SKM-1 treated with dmso at 0.1 percent for 144 hours (cell line): ENCODE data around the gene PKM.
"Not testable (repeated sequence)": the region's sequence is repeated elsewhere in the genome, so short reads cannot be mapped to it uniquely, and the experiment has no call there.

Experiments
- DNase-seq: peaks from one replicate; lab custom pipeline; 2025; ENCODE audit not compliant: unreplicated experiment; lab: John Stamatoyannopoulos, UW

The PKM gene

DNA sequence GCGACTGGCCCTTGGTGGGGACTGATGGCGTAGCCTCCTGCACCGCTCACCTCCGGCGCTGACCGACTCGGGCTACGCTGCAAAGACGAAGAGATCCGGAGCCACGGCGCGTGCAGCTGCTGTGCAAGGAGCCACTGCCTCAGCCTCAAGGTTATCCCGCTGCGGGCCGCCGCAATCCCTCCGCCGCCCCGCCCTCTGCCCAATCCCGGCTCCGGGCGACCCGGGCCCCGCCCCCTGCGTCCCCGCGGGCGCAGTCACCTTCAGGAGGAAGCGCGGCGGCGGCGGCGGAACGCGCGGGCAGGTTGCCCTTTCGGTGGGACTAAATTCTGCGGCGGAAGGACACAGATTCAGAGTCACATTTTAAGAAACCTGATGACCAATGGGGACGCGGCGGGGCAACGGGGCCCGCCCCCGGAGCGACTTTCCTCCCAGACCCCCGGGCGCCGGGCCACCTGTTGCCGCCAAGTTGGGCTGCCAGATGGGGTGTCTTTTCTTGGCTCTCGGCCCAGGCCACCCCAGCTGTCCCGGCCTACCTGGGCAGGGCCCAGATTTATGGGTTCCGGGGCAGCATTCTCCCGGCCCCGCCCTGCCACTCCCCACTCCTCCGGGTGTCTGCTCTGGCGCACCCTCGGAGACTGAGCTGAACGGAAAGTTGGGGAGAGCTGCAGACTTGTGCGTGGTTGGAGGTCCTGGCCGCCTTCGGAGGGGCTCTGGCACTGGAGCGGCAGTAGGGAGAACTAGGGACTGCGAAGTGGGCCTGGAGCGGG, at the start of gene PKM:
Gene PKM (minus strand): TSS at position 125 of the 767 bp plus-strand sequence. CDS start 12,093 bp downstream, outside the sequence.
- DNase-seq, result peak; percentile 93

DNA sequence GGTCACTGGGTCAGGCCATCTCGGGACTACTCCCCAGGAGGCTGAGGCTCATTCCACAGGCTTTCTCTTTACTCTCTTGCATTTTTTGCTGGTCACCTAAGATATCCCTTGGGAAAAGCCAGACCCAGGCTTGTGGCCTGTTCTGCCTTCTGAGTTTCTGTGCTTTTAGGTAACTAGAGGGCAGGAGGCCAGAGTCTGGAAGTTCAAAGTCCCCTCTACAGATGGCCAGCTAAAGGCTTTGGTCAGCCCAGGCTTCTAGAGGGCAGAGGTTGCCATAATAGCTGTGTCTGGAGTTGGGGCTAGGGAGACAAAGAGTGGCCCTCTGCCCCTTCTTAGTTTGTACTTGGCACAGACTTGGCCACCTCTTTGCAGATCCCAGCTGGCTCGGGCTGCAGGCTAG, 49.8 kb upstream of the PKM start:
- DNase-seq, result no peak

- DNase-seq, result no peak
These were observed 47.7 kb upstream of the PKM start for GRCh38 chr15:72278737-72279136.

DNA sequence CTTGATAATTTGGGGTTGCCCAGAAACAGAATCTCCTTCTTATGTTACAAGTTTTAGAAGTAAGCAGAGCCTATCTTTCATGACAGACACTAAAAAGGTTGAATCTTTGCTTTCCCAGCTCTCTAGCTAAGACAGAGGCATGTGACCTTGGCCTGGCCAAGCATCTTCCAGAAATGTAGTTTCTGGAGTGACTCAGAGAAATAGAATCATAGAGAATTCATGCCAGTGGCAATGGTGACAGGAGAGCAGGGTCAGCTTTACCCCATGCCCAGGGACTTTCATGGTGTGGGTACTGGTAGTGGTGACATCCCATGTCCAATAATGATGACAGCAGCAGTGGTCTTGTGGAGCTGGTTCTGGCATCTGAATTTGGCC, 45.3 kb upstream of the PKM start:
- DNase-seq, result no peak

DNA sequence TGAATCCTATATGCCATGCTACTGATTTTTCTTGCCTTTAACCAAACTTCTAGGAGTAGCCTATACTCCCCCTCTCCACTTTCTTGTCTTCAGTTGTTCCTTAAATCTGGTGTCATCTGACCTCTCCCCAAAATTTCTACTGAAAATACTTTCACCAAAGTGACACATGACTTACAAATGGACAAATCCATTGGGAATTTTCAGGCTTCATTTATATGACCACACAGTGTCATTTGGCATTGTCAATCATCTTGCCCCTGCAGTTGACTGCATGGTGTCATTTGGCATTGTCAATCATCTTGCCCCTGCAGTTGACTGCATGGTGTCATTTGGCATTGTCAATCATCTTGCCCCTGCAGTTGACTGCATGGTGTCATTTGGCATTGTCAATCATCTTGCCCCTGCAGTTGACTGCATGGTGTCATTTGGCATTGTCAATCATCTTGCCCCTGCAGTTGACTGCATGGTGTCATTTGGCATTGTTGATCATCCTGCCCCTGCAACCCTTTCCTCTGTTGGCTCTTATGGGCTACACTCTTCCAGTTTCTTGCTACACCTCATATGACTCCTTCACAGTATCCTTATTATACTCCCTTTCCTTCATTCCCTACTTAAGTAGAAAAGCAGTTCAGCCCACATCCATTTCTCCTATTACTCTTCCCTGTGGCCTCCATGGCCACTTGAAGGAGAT, 44.8 kb upstream of the PKM start:
- not testable (repeated sequence) for DNase-seq

DNA sequence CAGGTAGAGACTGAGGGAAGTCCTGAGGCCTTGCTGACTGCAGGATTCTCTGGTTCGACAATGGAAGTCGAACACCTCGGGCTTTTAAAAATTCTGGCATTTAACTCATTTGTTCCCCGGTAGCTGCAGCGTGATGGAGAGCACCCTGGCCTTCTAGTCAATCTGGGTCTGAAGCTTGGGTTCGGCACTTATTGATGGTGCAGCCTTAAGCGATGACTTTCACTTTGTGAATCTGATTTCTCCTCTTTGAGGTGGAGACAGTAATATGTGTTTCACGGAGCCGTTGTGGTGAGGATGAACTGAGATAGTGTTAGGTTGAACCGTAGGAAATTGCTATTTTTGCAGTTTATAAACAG, 42.0 kb upstream of the PKM start:
- no peak for DNase-seq

DNA sequence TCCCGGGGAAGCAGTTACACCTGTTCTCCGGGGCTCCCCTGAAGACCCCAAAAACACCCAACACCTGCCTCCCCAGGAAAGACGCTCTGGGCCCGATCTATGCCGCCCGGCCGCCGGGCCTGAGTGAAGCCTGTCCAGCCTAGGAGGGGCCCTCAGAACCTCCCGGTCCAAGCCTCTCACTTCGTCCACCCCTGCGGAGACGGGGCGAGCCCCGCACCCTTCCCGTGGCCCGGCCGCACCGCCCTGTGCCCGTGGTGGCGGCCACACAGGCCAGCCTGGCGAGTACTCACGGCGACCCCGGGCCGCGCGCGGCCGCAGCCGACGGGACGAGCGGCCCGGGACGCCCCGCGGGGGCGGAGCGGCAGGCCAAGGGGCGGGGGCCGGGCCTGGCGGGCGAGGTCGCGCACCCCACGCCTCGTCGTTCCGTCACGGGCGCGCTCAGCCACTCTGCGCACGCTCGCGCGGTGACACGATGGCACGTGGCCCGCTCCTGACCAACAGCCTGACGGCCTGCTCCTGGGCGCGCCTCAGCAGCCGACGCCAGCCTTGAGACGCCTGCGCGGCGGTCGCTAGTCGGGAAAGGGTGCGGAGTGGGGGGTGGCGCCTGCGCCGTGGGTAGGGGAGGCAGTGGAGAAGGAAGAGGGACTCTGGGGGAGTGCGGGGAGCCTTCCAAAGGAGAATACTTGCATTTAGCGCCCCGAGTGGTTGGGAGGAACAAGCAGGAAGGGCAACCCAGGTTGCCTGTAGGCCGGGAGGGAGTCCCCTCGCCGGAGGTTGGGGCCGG, 41.4 kb upstream of the PKM start, which contains the start of gene PARP6:
Gene PARP6 (minus strand): TSS at position 342 of the 784 bp plus-strand sequence. CDS start 5,077 bp downstream, outside the sequence.
- peak; percentile 99 for DNase-seq

DNA sequence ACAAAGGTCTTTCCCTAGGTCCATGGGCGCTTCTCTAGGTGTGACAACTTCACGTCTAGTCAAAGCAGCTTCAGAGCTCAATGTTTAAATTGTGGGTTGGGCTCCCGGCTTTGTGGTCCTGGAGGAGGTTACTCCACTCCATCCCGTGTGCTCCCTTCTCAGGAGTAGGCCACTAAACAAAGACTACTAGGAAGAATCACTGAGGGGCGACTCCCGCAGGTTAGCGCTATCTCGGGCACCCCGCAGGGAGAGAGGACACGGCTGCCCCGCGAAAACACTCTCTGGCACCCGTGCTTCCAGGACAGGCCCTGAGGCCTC, 40.9 kb upstream of the PKM start:
- no peak for DNase-seq

DNA sequence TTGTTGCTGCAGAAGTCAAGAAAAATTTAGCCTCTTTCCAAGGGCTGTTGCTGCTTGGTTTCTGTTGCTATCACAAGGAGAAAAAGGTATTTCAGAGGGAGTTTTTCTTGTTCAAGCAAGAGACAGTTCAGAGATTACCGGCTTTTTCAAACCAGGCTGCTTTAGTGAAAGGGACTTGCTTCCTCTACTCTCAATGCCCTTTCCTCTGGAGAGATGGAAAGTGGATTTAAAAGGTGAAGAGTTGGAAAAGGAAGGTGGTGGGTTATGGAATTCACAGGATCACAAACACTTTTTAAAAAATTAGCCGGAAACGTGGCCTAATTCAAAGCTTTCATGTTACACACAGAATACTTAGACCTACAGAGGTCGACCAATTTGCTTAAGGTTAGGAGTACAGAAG, 40.2 kb upstream of the PKM start:
- no peak for DNase-seq

DNA sequence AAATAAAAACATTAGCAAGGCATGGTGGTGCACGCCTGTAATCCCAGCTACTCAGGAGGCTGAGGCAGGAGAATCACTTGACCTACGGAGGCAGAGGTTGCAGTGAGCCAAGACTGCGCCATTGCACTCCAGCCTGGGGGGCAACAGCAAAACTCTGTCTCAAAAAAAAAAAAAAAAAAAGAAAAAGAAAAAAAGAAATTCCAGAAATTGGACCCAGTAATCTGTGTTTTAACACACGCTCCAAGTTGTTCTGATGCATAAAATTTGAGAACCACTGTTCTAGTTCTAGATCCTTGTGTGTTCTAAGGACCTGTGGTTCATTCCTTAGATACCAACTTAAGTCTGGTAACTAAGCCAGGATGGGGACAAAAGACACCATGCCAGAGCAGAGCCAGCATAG, 38.7 kb upstream of the PKM start:
- no peak for DNase-seq

DNA sequence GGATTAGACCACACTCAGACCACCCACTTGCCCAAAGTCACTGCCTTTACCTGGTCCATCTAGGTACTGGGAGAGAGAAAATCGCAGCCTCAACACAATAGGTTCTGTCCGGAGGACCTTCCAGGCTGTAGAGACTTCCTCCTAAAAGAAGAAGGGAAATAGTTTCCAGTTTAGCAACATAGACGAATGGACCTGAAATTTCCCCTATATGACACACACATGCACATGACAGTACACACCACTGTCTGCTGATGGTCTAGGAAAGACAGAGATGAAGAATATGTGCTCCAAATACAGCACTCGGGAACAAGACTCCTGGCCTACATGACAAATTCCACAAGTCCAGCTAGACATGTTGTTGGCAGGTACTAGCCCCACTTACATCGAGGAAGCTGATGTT, 34.0 kb upstream of the PKM start:
- no peak for DNase-seq

GRCh38 chr15:72252663-72253299, 21.8 kb upstream of the PKM start:
- no peak for DNase-seq

DNA sequence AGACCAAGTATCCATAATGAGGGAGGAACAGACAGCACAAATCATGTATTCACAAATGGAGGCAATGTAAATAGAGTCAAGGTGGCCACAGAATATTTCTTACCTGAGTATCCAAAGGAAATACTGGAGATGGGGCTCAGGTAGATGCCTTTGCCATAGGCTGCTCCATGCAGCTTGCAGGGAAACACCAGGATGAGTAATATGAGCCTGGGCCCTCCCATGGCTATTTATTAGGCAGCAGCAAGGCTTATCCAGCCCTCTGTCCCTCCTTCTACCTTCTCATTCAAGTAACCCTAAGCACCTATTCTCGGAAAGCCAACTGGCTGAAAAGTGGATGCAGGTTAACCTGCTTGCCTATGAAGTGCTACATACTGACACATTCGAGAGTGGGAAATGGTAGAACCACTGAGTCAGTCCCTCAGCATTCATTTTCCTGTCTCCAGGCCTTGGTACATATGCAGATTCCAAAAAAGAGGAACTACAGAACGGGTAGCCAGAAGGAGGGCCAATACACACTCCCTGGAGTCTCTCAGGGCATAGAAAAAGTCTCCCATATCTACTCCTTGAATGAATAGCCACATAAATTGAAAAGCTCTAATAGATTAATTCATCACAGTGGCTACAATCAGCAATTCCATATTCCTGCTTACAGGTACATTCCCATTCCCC, 18.3 kb upstream of the PKM start:
- peak; percentile 10 for DNase-seq

- DNase-seq, result no peak
These were observed 17.5 kb upstream of the PKM start for GRCh38 chr15:72248514-72248913.

DNA sequence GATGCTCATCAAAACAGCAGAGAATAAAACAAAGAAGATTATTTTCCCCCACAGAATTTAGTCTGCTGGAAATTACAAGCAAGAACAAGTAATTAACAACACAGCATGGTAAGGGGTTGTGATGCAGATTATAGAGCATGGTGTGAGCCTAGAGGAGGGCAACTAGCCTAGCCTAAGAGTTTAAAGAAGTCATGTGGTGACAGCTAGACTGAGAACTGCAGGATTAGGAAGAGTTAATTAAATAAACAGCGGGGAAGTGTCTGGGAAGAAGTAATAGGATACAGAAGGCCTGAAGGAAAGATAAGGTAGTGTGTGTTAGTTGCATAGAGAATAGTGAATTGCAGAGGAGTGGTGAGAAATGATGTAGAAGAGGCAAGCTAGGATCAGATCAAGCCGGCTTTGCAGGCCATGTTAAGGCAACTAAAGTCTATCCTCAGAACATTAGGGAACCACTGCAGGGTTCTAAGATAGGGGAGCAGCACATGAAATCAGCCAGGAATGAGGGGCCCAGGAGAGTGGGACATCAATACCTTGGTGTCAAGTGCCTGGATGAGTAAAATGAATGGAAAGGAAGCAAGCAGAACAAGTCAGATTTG, 11.9 kb upstream of the PKM start:
- DNase-seq, result no peak

DNA sequence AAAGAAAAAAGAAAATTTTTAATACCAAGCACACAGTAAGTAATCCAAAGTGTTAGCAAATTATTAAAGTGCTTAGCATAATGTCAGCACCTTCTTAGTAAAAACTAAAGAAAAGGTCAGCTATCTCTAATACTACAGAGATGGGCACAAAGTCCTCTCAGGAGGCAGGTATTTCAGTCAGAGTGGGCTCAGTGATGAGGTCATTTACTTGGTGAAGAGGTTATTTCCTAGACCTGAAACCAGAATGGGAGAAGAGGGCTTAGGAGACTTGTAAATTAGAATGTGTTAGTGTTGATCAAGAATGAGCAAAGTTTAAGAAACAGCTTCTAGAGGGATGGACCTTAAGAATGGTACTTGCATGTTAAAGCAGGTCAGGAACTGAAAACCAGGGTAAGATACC, 8.7 kb upstream of the PKM start:
- DNase-seq, result no peak

DNA sequence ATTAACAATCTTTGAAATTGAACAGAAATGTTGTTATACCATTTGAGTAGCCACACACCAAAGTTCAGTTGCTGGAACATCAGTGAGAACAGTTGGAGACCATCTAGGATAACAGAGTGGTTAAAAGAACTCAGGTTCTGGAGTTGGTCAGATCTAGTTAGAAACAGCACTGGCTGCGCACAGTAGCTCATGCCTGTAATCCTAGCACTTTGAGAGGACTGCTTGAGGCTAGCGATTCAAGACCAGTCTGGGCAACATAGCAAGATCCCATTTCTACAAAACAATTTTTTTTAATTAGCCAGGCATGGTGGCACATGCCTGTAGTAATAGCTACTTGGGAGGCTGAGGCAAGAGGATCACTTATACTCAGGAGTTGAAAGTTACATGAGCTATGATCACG, 7.6 kb upstream of the PKM start:
- no peak for DNase-seq

GRCh38 chr15:72237853-72238224, 6.8 kb upstream of the PKM start:
- no peak for DNase-seq

DNA sequence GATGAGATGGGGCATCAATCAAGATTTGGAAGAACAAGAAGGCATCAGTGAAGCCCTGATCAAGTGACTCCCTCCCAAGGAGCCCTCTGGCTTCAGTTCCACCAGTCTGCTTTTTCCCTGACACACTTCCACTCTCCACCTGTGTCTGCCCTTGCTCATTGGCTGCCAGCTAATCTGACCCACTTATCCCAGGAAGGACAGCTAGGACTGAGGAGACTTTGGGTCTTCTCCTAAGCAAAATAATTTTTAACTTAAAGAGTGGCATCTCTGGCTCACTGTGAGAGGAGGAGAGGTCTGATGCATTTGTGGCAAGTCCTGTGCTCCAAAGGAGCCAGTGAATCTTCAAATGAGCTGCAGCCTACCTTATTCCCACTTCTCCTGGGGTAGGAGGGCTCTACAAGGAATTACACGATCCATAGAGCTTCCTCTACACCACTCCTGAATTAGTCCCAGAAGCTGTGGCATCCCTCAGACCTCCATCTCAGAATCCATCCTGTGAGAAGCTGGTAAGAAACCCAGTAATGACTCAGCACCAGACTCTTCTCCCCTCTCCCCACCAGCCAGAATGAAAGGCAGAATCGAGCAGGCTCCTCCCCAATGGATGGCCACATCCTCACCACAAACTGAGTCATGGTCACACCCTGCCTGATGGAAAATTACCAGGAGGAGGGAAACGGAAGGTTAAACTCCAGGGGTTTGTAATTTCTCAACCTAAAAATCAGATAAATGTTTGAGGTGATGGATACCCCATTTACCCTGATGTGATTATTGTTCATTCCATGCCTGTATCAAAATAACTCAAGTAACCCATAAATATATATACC, 6.3 kb upstream of the PKM start:
- DNase-seq, result peak; percentile 93
